Right lobe of liver (tissue), 6 donors: ENCODE measurements around the gene SRPK3. TPM values are rescaled to one million over a fixed set of nuclear protein-coding genes. Genes with fewer than 3 reads are reported as not detected.

Experiments used
- ATAC-seq, 4 donors: fragments of 200-7000 bp; cut with Tn5 transposase; one replicate each; pipeline ENCODE4 v1.9.1; 2020; ENCODE audit warnings: mild to moderate bottlenecking in 4 of 4, moderate library complexity in 4 of 4
- DNase-seq, 3 donors: peaks; one replicate each; pipeline ENCODE4 v3.0.0-alpha.2; 2020
- H3K27ac ChIP-seq, 3 donors: fragments of 200-600 bp; one replicate each; pipeline ENCODE4 v1.8.0; 2022
- H3K27me3 ChIP-seq, 2 donors: fragments of 200-600 bp; one replicate each; pipeline ENCODE4 v1.8.0; 2022
- H3K36me3 ChIP-seq, 4 donors: fragments of 200-600 bp; sonication (generic) in 1 of 4; one replicate each; pipeline versions ENCODE4 v1.5.1 to v1.8.0; 2017 to 2022; ENCODE audit warnings: control low read depth in 1 of 4
- H3K4me1 ChIP-seq, 4 donors: fragments of 200-600 bp; sonication (generic) in 1 of 4; one replicate each; pipeline versions ENCODE4 v1.5.1 to v1.8.0; 2017 to 2022; ENCODE audit warnings: control low read depth in 1 of 4
- H3K4me3 ChIP-seq, 3 donors: fragments of 200-600 bp; one replicate each; pipeline ENCODE4 v1.8.0; 2022
- H3K9me3 ChIP-seq, 4 donors: fragments of 200-600 bp; sonication (generic) in 1 of 4; one replicate each; pipeline versions ENCODE4 v1.5.1 to v1.8.0; 2017 to 2022; ENCODE audit warnings: control low read depth in 1 of 4
- CTCF ChIP-seq, 4 donors: fragments of 200-600 bp in 3 of 4; fragments of 450-650 bp in 1 of 4; IDR thresholded peaks; one replicate each; pipeline versions ENCODE4 v1.5.1 to v1.8.0; 2016 to 2022; ENCODE audit warnings: antibody characterized with exemption in 4 of 4, mild to moderate bottlenecking in 2 of 4
- POLR2A ChIP-seq: fragments of 450-650 bp; IDR thresholded peaks from one replicate; pipeline ENCODE4 v1.6.1; 2017; ENCODE audit warnings: antibody characterized with exemption, mild to moderate bottlenecking
- WGBS: methylation state at CpG from one replicate; pipeline ENCODE4 v1.1.6; 2018; ENCODE audit warnings: low coverage, low lambda C conversion rate; ENCODE audit not compliant: insufficient coverage; ENCODE audit errors: missing lambda C conversion rate; 5-methylcytosine and 5-hydroxymethylcytosine counted together
- intact Hi-C, 2 donors: fragments of 100-400 bp; cut with DNase I; formaldehyde crosslinking; loops; one replicate each; pipeline versions ENCODE4 v1.11.2 to v1.14.1; 2022
- total RNA-seq, 6 experiments: library from RNA; depleted of rRNA in 2 of 6; stranded (reverse); fragments of >200 nt in 2 of 6; fragmentation: NEBNext Ultra II Directional in 3 of 6; extraction: Animal tissue kit (Norgen Biotek cat#: 25700) in 3 of 6; gene quantifications; one replicate each; pipeline versions ENCODE4 v1.1.0 to v1.2.4, GENCODE V29; 2016 to 2023
- donor health status: DM: no; HTN: yes; CAD: no.
- donor health status: DM: no; HTN: no; CAD: no.
- donor health status: DM: no; HTN: no; CAD: no.
- donor health status: DM: no; HTN: yes; CAD: no.
- donor health status: DM: no; HTN: yes; CAD: no.

The SRPK3 gene
- total RNA-seq, 6 experiments from 2014 or later: not detected

- H3K27ac ChIP-seq: no peak overlapping the region
Observed at GRCh38 chrX:153818571-153819383, 37.9 kb downstream of the SRPK3 start.

GRCh38 chrX:153819384-153820040 is 38.7 kb downstream of the SRPK3 start:
- DNase-seq (no peak), ATAC-seq (peak in 1 of 4 donors; percentile 10)
- Histone ChIP-seq H3K4me3 (peak overlapping the region in 2 of 3 donors; percentile 21 to 29), H3K27me3 (peaks cover 0 to 10% of the 10 kb centered on the region in 2 donors), H3K36me3 (no peaks in the 10 kb centered on the region), H3K4me1 (no peaks in the 10 kb centered on the region), H3K9me3 (no peaks in the 10 kb centered on the region), H3K27ac (no peak overlapping the region)
- intact Hi-C loops: no loop called here
- no peak for TF ChIP-seq CTCF (IDR thresholded peaks at IDR 0.05)
- TF ChIP-seq POLR2A: no peak
- 68% methylated on average over 5 of the region's 23 CpGs for WGBS

More at GRCh38 chrX:153818571-153819383, 37.9 kb downstream of the SRPK3 start:
- no peak for TF ChIP-seq POLR2A
- TF ChIP-seq CTCF (IDR thresholded peaks at IDR 0.05): no peak
- peak; percentile 62 to 76 (median 74) for ATAC-seq
- WGBS: 47% methylated on average over 5 of the region's 67 CpGs
- no peaks in the 10 kb centered on the region for H3K4me1 ChIP-seq
- H3K27me3 ChIP-seq: peaks cover 0 to 10% of the 10 kb centered on the region in 2 donors
- no peaks in the 10 kb centered on the region for H3K36me3 ChIP-seq
- peak in 1 of 3 donors; percentile 34 for DNase-seq
- H3K4me3 ChIP-seq: peak overlapping the region in 2 of 3 donors; percentile 21 to 29
- intact Hi-C loops: no loop called here
- no peaks in the 10 kb centered on the region for H3K9me3 ChIP-seq

GRCh38 chrX:153820601-153821000 is 39.8 kb downstream of the SRPK3 start:
- no peak overlapping the region for H3K27ac ChIP-seq
- 30% methylated on average over 4 of the region's 7 CpGs for WGBS
- intact Hi-C loops: no loop called here
- no peak for DNase-seq
- H3K4me3 ChIP-seq: no peak overlapping the region
- H3K9me3 ChIP-seq: no peaks in the 10 kb centered on the region
- peaks cover 0 to 14% of the 10 kb centered on the region in 2 donors for H3K27me3 ChIP-seq
- no peaks in the 10 kb centered on the region for H3K36me3 ChIP-seq
- no peak for ATAC-seq
- H3K4me1 ChIP-seq: no peaks in the 10 kb centered on the region
- TF ChIP-seq CTCF (IDR thresholded peaks at IDR 0.05) (no peak), POLR2A (no peak)

GRCh38 chrX:153821066-153821465 is 40.2 kb downstream of the SRPK3 start:
- H3K27me3 ChIP-seq: peaks cover 0 to 14% of the 10 kb centered on the region in 2 donors

More at GRCh38 chrX:153821066-153821465, 40.2 kb downstream of the SRPK3 start:
- no peak overlapping the region for H3K27ac ChIP-seq
- H3K4me1 ChIP-seq: no peaks in the 10 kb centered on the region
- intact Hi-C loops: no loop called here
- TF ChIP-seq CTCF (IDR thresholded peaks at IDR 0.05): no peak
- no peak for TF ChIP-seq POLR2A
- WGBS: 56% methylated on average over 7 of the region's 9 CpGs
- no peak overlapping the region for H3K4me3 ChIP-seq
- ATAC-seq (no peak), DNase-seq (no peak)
- H3K9me3 ChIP-seq: no peaks in the 10 kb centered on the region
- H3K36me3 ChIP-seq: no peaks in the 10 kb centered on the region
